Measurements from ENCODE around the gene DDC.
"Not testable (repeated sequence)": the region's sequence is repeated elsewhere in the genome, so short reads cannot be mapped to it uniquely, and the experiment has no call there.

The DDC gene

GRCh38 chr7:50528266-50529092, 36.7 kb downstream of the DDC start:
- DNase-seq (ENCODE audit: low spot score) = no peak
- in situ Hi-C loops (cut with MboI; ENCODE audit: low sequenced_read_pairs, unreplicated experiment) = no loop called here
- no peak for TF ChIP-seq CTCF (IDR thresholded peaks at IDR 0.05; ENCODE audit: borderline replicate concordance, control extremely low read depth, extremely low read depth, insufficient read depth, missing control alignments)

GRCh38 chr7:50519350-50519749, 45.9 kb downstream of the DDC start:
- in situ Hi-C loops (cut with MboI; ENCODE audit: low sequenced_read_pairs, unreplicated experiment); DNase-seq (ENCODE audit: low spot score): not testable (repeated sequence)

- TF ChIP-seq CTCF (IDR thresholded peaks at IDR 0.05; ENCODE audit: borderline replicate concordance, control extremely low read depth, extremely low read depth, insufficient read depth, missing control alignments) = no peak
- DNase-seq (ENCODE audit: low spot score) = no peak
- in situ Hi-C loops (cut with MboI; ENCODE audit: low sequenced_read_pairs, unreplicated experiment) = no loop called here
Measured at GRCh38 chr7:50513166-50513871, 51.9 kb downstream of the DDC start.

GRCh38 chr7:50512384-50512783, 52.8 kb downstream of the DDC start:
- in situ Hi-C loops (cut with MboI; ENCODE audit: low sequenced_read_pairs, unreplicated experiment) = no loop called here
- DNase-seq (ENCODE audit: low spot score) = no peak
- TF ChIP-seq CTCF (IDR thresholded peaks at IDR 0.05; ENCODE audit: borderline replicate concordance, control extremely low read depth, extremely low read depth, insufficient read depth, missing control alignments) = no peak

GRCh38 chr7:50509459-50509858, 55.7 kb downstream of the DDC start:
- in situ Hi-C loops (cut with MboI; ENCODE audit: low sequenced_read_pairs, unreplicated experiment) = no loop called here
- TF ChIP-seq CTCF (IDR thresholded peaks at IDR 0.05; ENCODE audit: borderline replicate concordance, control extremely low read depth, extremely low read depth, insufficient read depth, missing control alignments) = no peak
- DNase-seq (ENCODE audit: low spot score) = no peak

GRCh38 chr7:50508471-50508943, 56.7 kb downstream of the DDC start:
- no peak for DNase-seq (ENCODE audit: low spot score)
- in situ Hi-C loops (cut with MboI; ENCODE audit: low sequenced_read_pairs, unreplicated experiment) = no loop called here
- no peak for TF ChIP-seq CTCF (IDR thresholded peaks at IDR 0.05; ENCODE audit: borderline replicate concordance, control extremely low read depth, extremely low read depth, insufficient read depth, missing control alignments)

- no peak for TF ChIP-seq CTCF (IDR thresholded peaks at IDR 0.05; ENCODE audit: borderline replicate concordance, control extremely low read depth, extremely low read depth, insufficient read depth, missing control alignments)
- DNase-seq (ENCODE audit: low spot score) = no peak
Measured at GRCh38 chr7:50507898-50508470, 57.2 kb downstream of the DDC start.

More at GRCh38 chr7:50507898-50508470, 57.2 kb downstream of the DDC start:
- in situ Hi-C loops (cut with MboI; ENCODE audit: low sequenced_read_pairs, unreplicated experiment) = no loop called here
